ENCODE results near the gene NT5DC1.

The NT5DC1 gene

GRCh38 chr6:116144605-116145004 is 44.0 kb downstream of the NT5DC1 start:
- DNase-seq, result no peak

GRCh38 chr6:116145803-116146675 is 45.4 kb downstream of the NT5DC1 start:
- DNase-seq, result no peak

- no peak for DNase-seq
Measured at GRCh38 chr6:116152620-116153019, 52.0 kb downstream of the NT5DC1 start.

GRCh38 chr6:116154887-116155286 is 54.2 kb downstream of the NT5DC1 start:
- DNase-seq, result no peak

- no peak for DNase-seq
Measured at GRCh38 chr6:116156405-116157326, 56.0 kb downstream of the NT5DC1 start.

GRCh38 chr6:116157391-116157790 is 56.7 kb downstream of the NT5DC1 start:
- no peak for DNase-seq

GRCh38 chr6:116158641-116159040 is 58.0 kb downstream of the NT5DC1 start:
- DNase-seq, result no peak

GRCh38 chr6:116159782-116160524 is 59.3 kb downstream of the NT5DC1 start:
- no peak for DNase-seq

- DNase-seq, result no peak
Measured at GRCh38 chr6:116165596-116165995, 64.9 kb downstream of the NT5DC1 start.

- DNase-seq, result no peak
Measured at GRCh38 chr6:116166369-116166768, 65.7 kb downstream of the NT5DC1 start.

GRCh38 chr6:116168148-116168547 is 67.5 kb downstream of the NT5DC1 start:
- DNase-seq, result no peak

- DNase-seq, result no peak
Measured at GRCh38 chr6:116169880-116170279, 69.2 kb downstream of the NT5DC1 start.

- DNase-seq, result no peak
Measured at GRCh38 chr6:116170358-116171057, 69.9 kb downstream of the NT5DC1 start.

- DNase-seq, result no peak
Measured at GRCh38 chr6:116173928-116174327, 73.3 kb downstream of the NT5DC1 start.

GRCh38 chr6:116175344-116175743 is 74.7 kb downstream of the NT5DC1 start:
- no peak for DNase-seq

- DNase-seq, result no peak
Measured at GRCh38 chr6:116176596-116176995, 75.9 kb downstream of the NT5DC1 start.

- DNase-seq, result no peak
Measured at GRCh38 chr6:116180375-116180774, 79.7 kb downstream of the NT5DC1 start.

- no peak for DNase-seq
Measured at GRCh38 chr6:116189472-116189871, 88.8 kb downstream of the NT5DC1 start.

GRCh38 chr6:116190550-116190949 is 89.9 kb downstream of the NT5DC1 start:
- DNase-seq, result no peak

GRCh38 chr6:116191881-116192280 is 91.2 kb downstream of the NT5DC1 start:
- no peak for DNase-seq

GRCh38 chr6:116192786-116193185 is 92.1 kb downstream of the NT5DC1 start:
- DNase-seq, result no peak

- no peak for DNase-seq
Measured at GRCh38 chr6:116196841-116197240, 96.2 kb downstream of the NT5DC1 start.

Measured in activated CD4-positive, alpha-beta T cell treated with anti-CD3 and anti-CD28 coated beads, Interleukin-10, Interleukin-2, amounts not matched to agents 100 ng/mL and 50 ng/mL, durations not matched to agents 16 hours and 8 hours (primary cell).